IPS-15b (cell line): Measurements from ENCODE around the gene HSPA9.
"Not testable (repeated sequence)": the region's sequence is repeated elsewhere in the genome, so short reads cannot be mapped to it uniquely, and the experiment has no call there.

Experiments used
- H3K27me3 ChIP-seq: one replicate; pipeline ENCODE4 v1.6.1; 2013; ENCODE audit warnings: low read length; ENCODE audit not compliant: control insufficient read depth, insufficient read depth
- H3K36me3 ChIP-seq: one replicate; pipeline ENCODE4 v1.6.1; 2013; ENCODE audit warnings: low read length; ENCODE audit not compliant: control insufficient read depth, insufficient read depth
- H3K4me1 ChIP-seq: one replicate; pipeline ENCODE4 v1.6.1; 2013; ENCODE audit warnings: mild to moderate bottlenecking, low read length; ENCODE audit not compliant: control insufficient read depth, insufficient read depth
- H3K4me3 ChIP-seq: one replicate; pipeline ENCODE4 v1.5.1; 2013; ENCODE audit warnings: low read depth, low read length
- H3K9ac ChIP-seq: one replicate; pipeline ENCODE4 v1.6.1; 2013; ENCODE audit warnings: low read depth, mild to moderate bottlenecking, low read length
- H3K9me3 ChIP-seq: one replicate; pipeline ENCODE4 v1.6.1; 2013; ENCODE audit warnings: mild to moderate bottlenecking, low read length; ENCODE audit not compliant: control insufficient read depth, insufficient read depth

The HSPA9 gene

GRCh38 chr5:138514021-138514420 lies 61.2 kb downstream of the HSPA9 start:
- Histone ChIP-seq H3K9me3 (no peaks in the 10 kb centered on the region), H3K27me3 (no peaks in the 10 kb centered on the region), H3K36me3 (peaks cover 26% of the 10 kb centered on the region), H3K4me3 (no peak overlapping the region), H3K4me1 (no peaks in the 10 kb centered on the region), H3K9ac (no peak overlapping the region)

GRCh38 chr5:138508958-138509357 lies 66.2 kb downstream of the HSPA9 start:
- H3K4me3 ChIP-seq = no peak overlapping the region
- no peak overlapping the region for H3K9ac ChIP-seq
- H3K9me3 ChIP-seq = no peaks in the 10 kb centered on the region
- H3K36me3 ChIP-seq = peaks cover 36% of the 10 kb centered on the region
- H3K4me1 ChIP-seq = no peaks in the 10 kb centered on the region
- no peaks in the 10 kb centered on the region for H3K27me3 ChIP-seq

- not testable (repeated sequence) for H3K9me3 ChIP-seq, H3K4me3 ChIP-seq, H3K4me1 ChIP-seq, H3K27me3 ChIP-seq, H3K9ac ChIP-seq
- peaks cover 32% of the 10 kb centered on the region for H3K36me3 ChIP-seq
These were observed 67.7 kb downstream of the HSPA9 start for GRCh38 chr5:138507485-138507884.

- no peak overlapping the region for H3K4me3 ChIP-seq
- H3K27me3 ChIP-seq = no peaks in the 10 kb centered on the region
- H3K9ac ChIP-seq = no peak overlapping the region
- peaks cover 28% of the 10 kb centered on the region for H3K36me3 ChIP-seq
- H3K9me3 ChIP-seq = no peaks in the 10 kb centered on the region
- no peaks in the 10 kb centered on the region for H3K4me1 ChIP-seq
These were observed 68.6 kb downstream of the HSPA9 start for GRCh38 chr5:138506370-138507306.

GRCh38 chr5:138504799-138505198 lies 70.4 kb downstream of the HSPA9 start:
- Histone ChIP-seq H3K9me3 (no peaks in the 10 kb centered on the region), H3K9ac (no peak overlapping the region)

More at GRCh38 chr5:138504799-138505198, 70.4 kb downstream of the HSPA9 start:
- Histone ChIP-seq H3K27me3 (no peaks in the 10 kb centered on the region), H3K4me3 (no peak overlapping the region), H3K36me3 (peaks cover 20% of the 10 kb centered on the region), H3K4me1 (no peaks in the 10 kb centered on the region)
